Measurements from ENCODE around the gene RBM38. TPM values are rescaled to one million over a fixed set of nuclear protein-coding genes. Genes with fewer than 3 reads are reported as not detected.
A peak's percentile ranks its signal among the peaks of the same experiment; 100 is the strongest.

The RBM38 gene
- total and polyA plus RNA-seq, 10 of the 15 experiments (the other 5 are each of a cell fraction or from before 2014, with no cell fraction given): 0.32 to 118 (median 25.2) TPM

DNA sequence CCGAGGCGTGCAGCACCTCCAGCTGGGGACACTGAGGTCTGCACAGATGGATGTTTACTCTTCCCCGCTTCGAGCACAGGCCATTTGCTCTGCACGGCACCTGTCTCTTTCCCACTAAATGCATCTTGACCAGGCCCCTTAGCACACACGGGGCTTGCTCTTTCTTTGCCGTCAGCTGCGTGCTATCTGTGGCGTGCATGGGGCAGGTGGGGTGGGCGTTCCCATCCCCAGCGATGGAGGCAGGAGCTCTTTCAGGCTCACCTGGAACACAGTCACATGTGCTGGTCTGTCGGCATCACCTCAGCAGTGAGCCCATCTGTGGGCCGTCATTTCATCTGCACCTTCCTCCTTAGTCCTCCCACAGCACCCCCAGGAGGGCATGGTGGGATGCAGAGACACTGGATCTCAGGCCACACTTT is 35.1 kb downstream of the RBM38 start:
- ChIA-PET POLR2A (interaction anchor here (1.5 kb wide), 1 partner anchor 14 kb away, joined by 5 read pairs; no protein-coding TSS in a partner anchor), RAD21 (ENCODE audit: unreplicated experiment) (interaction anchor here (1.4 kb wide), 2 partner anchors 9 to 13 kb away, joined by 3 read pairs; no protein-coding TSS in a partner anchor), CTCF (interaction anchor here (1.2 to 1.8 kb wide), 3 partner anchors 12 to 67 kb away, joined by 3 to 5 read pairs (median 3); no protein-coding TSS in a partner anchor), SMC1A (ENCODE audit: uncharacterized antibody, unreplicated experiment) (interaction anchor here (1.2 to 1.5 kb wide), 5 partner anchors 14 to 67 kb away, joined by 3 to 9 read pairs (median 4); no protein-coding TSS in a partner anchor)
- TF ChIP-seq IKZF1 (conservative IDR thresholded peaks at IDR 0.05) (0 out of 2 replicates have a peak, but pooled peaks have one; percentile 13), ATF7 (IDR thresholded peaks at IDR 0.05; ENCODE audit: low read depth) (no peak)
- intact Hi-C loops (cut with micrococcal nuclease; ENCODE audit: unreplicated experiment) (no loop called here), in situ Hi-C loops (cut with MboI) (no loop called here)
- H3K9me3 ChIP-seq (replicated peaks; ENCODE audit: control insufficient read depth, insufficient read depth, low read length): no peaks in the 10 kb centered on the region
- H3K27me3 ChIP-seq (replicated peaks in 1 of 2; ENCODE audit: control insufficient read depth in 2 of 2, insufficient read depth in 2 of 2, low read length in 1 of 2): no peaks in the 10 kb centered on the region; a peak in 1 of 4 replicates
- H3K4me2 ChIP-seq (ENCODE audit: control insufficient read depth, insufficient read depth): no peak overlapping the region
- no peak overlapping the region for H2AFZ ChIP-seq (ENCODE audit: control insufficient read depth, low read depth, low read length)
- 87% methylated on average over 13 of the region's 13 CpGs for WGBS (ENCODE audit: insufficient coverage, insufficient replicate concordance, low lambda C conversion rate, missing lambda C conversion rate)
- H3K9ac ChIP-seq (ENCODE audit: control insufficient read depth, insufficient read depth, low read length): no peak overlapping the region
- FAIRE-seq (no peak), ATAC-seq (no peak), DNase-seq (ENCODE audit: low read depth, low spot score) (no peak)
- no peak overlapping the region for H3K4me3 ChIP-seq
- BruUV-seq (replicated peaks): no TSS peak
- no peaks in the 10 kb centered on the region for H4K20me1 ChIP-seq (ENCODE audit: control insufficient read depth, insufficient read depth)
- no peaks in the 10 kb centered on the region for H3K36me3 ChIP-seq (ENCODE audit: control insufficient read depth in 2 of 2, insufficient read depth in 2 of 2, low read length in 1 of 2)
- H3K27ac ChIP-seq (ENCODE audit: control insufficient read depth, insufficient read depth): no peak overlapping the region
- H3K79me2 ChIP-seq (ENCODE audit: control insufficient read depth, insufficient read depth, low read length): no peaks in the 10 kb centered on the region
- peaks cover 25% of the 10 kb centered on the region for H3K4me1 ChIP-seq (ENCODE audit: control insufficient read depth, insufficient read depth, low read length)

DNA sequence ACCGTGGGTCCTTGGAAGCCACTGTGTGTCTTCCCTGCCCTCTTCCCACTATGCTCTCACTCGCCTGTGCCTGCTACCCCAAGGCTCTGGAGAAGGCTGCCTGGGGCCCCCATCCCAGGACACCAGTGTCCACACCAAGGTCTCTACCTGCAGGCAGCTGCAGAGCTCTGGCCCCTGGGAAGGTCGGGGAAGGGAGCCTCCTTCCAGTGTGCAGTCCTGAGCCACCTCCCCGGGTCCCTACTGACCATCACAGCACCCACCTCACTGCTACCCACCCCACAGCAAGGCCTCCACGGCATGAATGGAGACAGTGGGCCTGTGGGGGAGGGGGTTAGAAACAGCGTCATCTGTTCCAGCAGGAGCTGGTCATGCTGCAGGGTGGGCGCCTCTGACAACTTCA is 35.6 kb downstream of the RBM38 start:
- FAIRE-seq (no peak), DNase-seq (ENCODE audit: low read depth, low spot score) (no peak), ATAC-seq (no peak)
- ChIA-PET RAD21 (ENCODE audit: unreplicated experiment) (interaction anchor here (1.2 to 1.4 kb wide), 3 partner anchors 9 to 67 kb away, joined by 3 to 4 read pairs (median 3); no protein-coding TSS in a partner anchor), CTCF (interaction anchor here (1.1 to 2.9 kb wide), 4 partner anchors 12 to 28 kb away, joined by 3 to 8 read pairs (median 4); no protein-coding TSS in a partner anchor), POLR2A (no interaction called here), SMC1A (ENCODE audit: uncharacterized antibody, unreplicated experiment) (interaction anchor here (0.7 to 1.8 kb wide), 3 partner anchors 14 to 71 kb away, joined by 3 to 5 read pairs (median 4); no protein-coding TSS in a partner anchor)
- no peak overlapping the region for H3K4me3 ChIP-seq
- 61% methylated on average over 5 of the region's 7 CpGs for WGBS (ENCODE audit: insufficient coverage, insufficient replicate concordance, low lambda C conversion rate, missing lambda C conversion rate)
- no peaks in the 10 kb centered on the region; a peak in 1 of 4 replicates for H3K27me3 ChIP-seq (replicated peaks in 1 of 2; ENCODE audit: control insufficient read depth in 2 of 2, insufficient read depth in 2 of 2, low read length in 1 of 2)
- H3K9ac ChIP-seq (ENCODE audit: control insufficient read depth, insufficient read depth, low read length): no peak overlapping the region
- H2AFZ ChIP-seq (ENCODE audit: control insufficient read depth, low read depth, low read length): no peak overlapping the region
- intact Hi-C loops (cut with micrococcal nuclease; ENCODE audit: unreplicated experiment): no loop called here
- no peaks in the 10 kb centered on the region for H3K79me2 ChIP-seq (ENCODE audit: control insufficient read depth, insufficient read depth, low read length)
- H3K9me3 ChIP-seq (replicated peaks; ENCODE audit: control insufficient read depth, insufficient read depth, low read length): no peaks in the 10 kb centered on the region
- in situ Hi-C loops (cut with MboI): no loop called here
- no peaks in the 10 kb centered on the region for H3K36me3 ChIP-seq (ENCODE audit: control insufficient read depth in 2 of 2, insufficient read depth in 2 of 2, low read length in 1 of 2)
- BruUV-seq (replicated peaks): no TSS peak
- H3K4me1 ChIP-seq (ENCODE audit: control insufficient read depth, insufficient read depth, low read length): peaks cover 25% of the 10 kb centered on the region
- H3K4me2 ChIP-seq (ENCODE audit: control insufficient read depth, insufficient read depth): no peak overlapping the region
- no peak overlapping the region for H3K27ac ChIP-seq (ENCODE audit: control insufficient read depth, insufficient read depth)
- no peaks in the 10 kb centered on the region for H4K20me1 ChIP-seq (ENCODE audit: control insufficient read depth, insufficient read depth)
- TF ChIP-seq NR2C2 (IDR thresholded peaks at IDR 0.05; ENCODE audit: borderline replicate concordance, control insufficient read depth, insufficient read length, low read depth) (no peak), NR2C1 (IDR thresholded peaks at IDR 0.05) (no peak), SPI1 (IDR thresholded peaks at IDR 0.05; ENCODE audit: borderline replicate concordance, insufficient read depth, low read depth, low read length) (no peak), RUNX3 (IDR thresholded peaks at IDR 0.05; ENCODE audit: low read length) (no peak), SREBF1 (IDR thresholded peaks at IDR 0.05; ENCODE audit: low read length) (no peak), ZNF384 (IDR thresholded peaks at IDR 0.05; ENCODE audit: borderline replicate concordance, low read depth, low read length) (no peak), MTA3 (IDR thresholded peaks at IDR 0.05; ENCODE audit: borderline replicate concordance, low read length) (no peak), IRF4 (IDR thresholded peaks at IDR 0.05; ENCODE audit: low read depth, low read length) (no peak), POLR2AphosphoS5 (IDR thresholded peaks at IDR 0.05; ENCODE audit: low read length) (no peak), ZNF592 (IDR thresholded peaks at IDR 0.05) (no peak), HDAC2 (IDR thresholded peaks at IDR 0.05) (no peak), BMI1 (IDR thresholded peaks at IDR 0.05; ENCODE audit: borderline replicate concordance) (no peak), MYB (IDR thresholded peaks at IDR 0.05; ENCODE audit: borderline replicate concordance, low read depth, low read length) (no peak)

Data from GM12878 (cell line).